Aorta (tissue), 5 donors: Measurements from ENCODE around the gene GABRR3. TPM values are rescaled to one million over a fixed set of nuclear protein-coding genes. Genes with fewer than 3 reads are reported as not detected.

Experiments used
- ATAC-seq: fragments of 200-7000 bp; cut with Tn5 transposase; one replicate; pipeline ENCODE4 v1.9.1; 2022; ENCODE audit warnings: moderate library complexity; ENCODE audit not compliant: low FRiP score
- DNase-seq, 2 donors: peaks; one replicate each; pipeline ENCODE4 v3.0.0-alpha.2; 2020
- H3K27ac ChIP-seq, 2 donors: one replicate each; pipeline ENCODE4 v1.5.1; 2013; ENCODE audit warnings: low read length in 2 of 2, mild to moderate bottlenecking in 2 of 2, moderate library complexity in 2 of 2, control low read depth in 1 of 2, inconsistent platforms in 1 of 2, low read depth in 1 of 2
- H3K27me3 ChIP-seq, 2 donors: one replicate each; pipeline ENCODE4 v1.6.1; 2013; ENCODE audit warnings: control low read depth in 1 of 2, low read length in 1 of 2, mild to moderate bottlenecking in 1 of 2, moderate library complexity in 1 of 2; ENCODE audit not compliant: insufficient read depth in 2 of 2, control insufficient read depth in 1 of 2
- H3K36me3 ChIP-seq, 2 donors: one replicate each; pipeline ENCODE4 v1.6.1; 2013; ENCODE audit warnings: control low read depth in 1 of 2, low read length in 1 of 2, mild to moderate bottlenecking in 1 of 2; ENCODE audit not compliant: insufficient read depth in 2 of 2, control insufficient read depth in 1 of 2
- H3K4me1 ChIP-seq, 2 donors: one replicate each; pipeline ENCODE4 v1.6.1; 2013; ENCODE audit warnings: low read length in 2 of 2, control low read depth in 1 of 2, mild to moderate bottlenecking in 1 of 2, moderate library complexity in 1 of 2; ENCODE audit not compliant: insufficient read depth in 2 of 2, control insufficient read depth in 1 of 2
- H3K4me3 ChIP-seq, 2 donors: one replicate each; pipeline ENCODE4 v1.5.1; 2013; ENCODE audit warnings: low read length in 2 of 2, control low read depth in 1 of 2, mild to moderate bottlenecking in 1 of 2
- H3K9me3 ChIP-seq: one replicate; pipeline ENCODE4 v1.6.1; 2013; ENCODE audit warnings: mild to moderate bottlenecking, low read length; ENCODE audit not compliant: control insufficient read depth
- WGBS, 2 donors: extraction: QIAGEN DNeasy Blood & Tissue Kit; methylation state at CpG; one replicate each; pipeline ENCODE4 v1.1.7; 2013; 5-methylcytosine and 5-hydroxymethylcytosine counted together
- intact Hi-C, 2 donors: fragments of 100-400 bp; cut with DNase I; formaldehyde crosslinking; loops; one replicate each; pipeline versions ENCODE4 v1.14.2 to v1.15.0; 2022
- polyA plus RNA-seq, 2 donors: library from polyadenylated mRNA; stranded (reverse); fragments of 200-250 nt; gene quantifications; one replicate each; pipeline ENCODE4 v1.2.3, GENCODE V29; 2013
- total RNA-seq, 2 donors: library from RNA; stranded (reverse); fragmentation: NEBNext Ultra II Directional; extraction: Animal tissue kit (Norgen Biotek cat#: 25700); gene quantifications; one replicate each; pipeline ENCODE4 v1.2.1, GENCODE V29; 2021
- donor health status: healthy with polysubstance abuse.
- donor health status: Bipolar disorder and iron deficiency.
- donor health status: DM: no; HTN: no; CAD: no.
- donor health status: DM: no; HTN: no; CAD: no.
- donor health status: DM: yes; HTN: yes; CAD: no.

The GABRR3 gene
- total and polyA plus RNA-seq, 4 donors: not detected

DNA sequence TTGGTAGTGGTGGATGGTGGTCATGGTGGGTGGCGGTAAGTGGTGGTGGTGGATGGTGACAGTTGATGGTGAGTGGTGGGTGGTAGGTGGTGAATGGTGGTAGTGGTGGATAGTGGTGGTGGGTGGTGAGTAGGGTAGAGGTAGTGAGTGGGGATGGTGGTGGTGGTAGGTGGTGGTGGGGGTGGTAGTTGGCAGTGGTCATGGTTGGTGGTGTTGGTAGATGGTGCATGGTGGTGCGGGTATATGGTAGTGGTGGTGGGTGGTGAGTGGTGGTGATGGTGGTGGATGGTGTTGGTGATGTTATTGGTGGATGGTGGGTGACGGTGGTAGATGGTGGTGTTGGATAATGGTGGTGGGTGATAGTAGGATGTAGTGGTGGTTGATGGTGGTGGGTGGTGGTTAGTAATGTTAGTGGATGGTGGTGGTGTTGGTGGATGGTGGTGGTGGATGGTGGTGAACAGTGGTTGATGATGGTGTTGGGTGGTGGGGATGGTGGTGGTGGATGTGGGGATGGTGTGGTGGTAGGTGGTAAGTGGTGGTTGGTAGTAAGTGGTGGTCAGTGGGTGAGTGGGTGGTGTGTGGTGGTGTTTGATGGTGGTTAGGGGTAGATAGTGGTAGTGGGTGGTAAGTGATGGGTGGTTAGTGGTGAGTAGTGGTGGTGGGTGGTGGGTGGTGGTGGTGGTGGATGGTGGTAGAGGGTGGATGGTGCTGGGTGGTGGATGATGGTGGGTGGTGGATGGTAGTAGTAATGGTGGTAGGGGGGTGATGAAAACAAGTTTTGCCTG is 46.1 kb downstream of the GABRR3 start:
- intact Hi-C loops: no loop called here
- no peak for DNase-seq
- H3K27me3 ChIP-seq: no peaks in the 10 kb centered on the region
- H3K4me3 ChIP-seq: no peak overlapping the region
- no peak for ATAC-seq
- H3K27ac ChIP-seq: no peak overlapping the region
- WGBS, 2 donors: 98% methylated on average over 3 of the region's 3 CpGs
- H3K9me3 ChIP-seq: no peaks in the 10 kb centered on the region
- no peaks in the 10 kb centered on the region for H3K36me3 ChIP-seq
- no peaks in the 10 kb centered on the region for H3K4me1 ChIP-seq

DNA sequence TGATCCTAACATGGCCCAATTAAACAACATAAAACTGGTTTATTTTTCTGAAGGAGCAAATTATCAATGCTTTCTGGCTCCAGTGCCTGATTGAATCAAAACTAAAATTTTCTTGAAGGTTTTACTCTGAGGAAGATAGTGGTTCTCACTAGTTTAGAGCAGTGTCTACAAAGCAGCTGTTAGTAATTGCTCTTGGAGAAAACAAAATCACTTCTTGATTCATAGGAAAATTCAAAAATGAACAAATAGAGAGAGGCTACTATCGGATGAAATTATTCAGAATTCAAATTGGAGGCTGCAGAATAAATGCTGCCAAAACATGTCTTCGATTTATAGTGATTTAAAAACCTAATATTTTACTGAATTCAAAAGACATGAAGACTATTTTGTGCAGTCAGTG is 47.8 kb downstream of the GABRR3 start:
- Histone ChIP-seq H3K36me3 (no peaks in the 10 kb centered on the region), H3K27ac (no peak overlapping the region), H3K4me1 (no peaks in the 10 kb centered on the region), H3K27me3 (no peaks in the 10 kb centered on the region), H3K9me3 (no peaks in the 10 kb centered on the region), H3K4me3 (no peak overlapping the region)
- ATAC-seq (no peak), DNase-seq (no peak)
- intact Hi-C loops: no loop called here
- 92 to 93% methylated on average over 2 of the region's 2 CpGs for WGBS, 2 donors

DNA sequence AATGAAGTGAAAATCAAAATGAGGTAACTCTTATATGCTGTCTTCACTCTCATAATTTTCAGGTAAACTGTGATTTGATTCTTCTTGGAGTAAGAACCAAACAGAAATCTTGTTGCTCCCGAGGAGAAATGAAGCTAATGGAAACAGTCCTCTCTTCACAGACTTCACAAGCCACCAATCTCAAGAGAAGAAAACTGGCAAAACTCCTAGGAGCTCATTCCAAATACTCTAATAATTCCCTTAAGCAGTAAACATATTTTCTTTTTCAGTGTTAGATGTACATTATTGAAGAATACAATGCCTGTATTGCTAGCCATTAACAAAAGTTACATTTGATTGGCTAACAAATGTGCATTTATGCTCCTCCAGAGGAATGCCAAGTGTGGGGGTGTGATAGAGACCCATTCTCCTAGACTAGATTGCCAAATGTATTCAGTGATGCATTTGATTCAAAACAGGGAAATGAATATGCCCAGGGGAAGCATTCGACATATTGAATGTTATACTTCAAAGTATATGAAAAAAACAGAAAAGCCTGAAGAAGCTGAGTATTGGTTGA is 51.1 kb downstream of the GABRR3 start:
- intact Hi-C loops: no loop called here
- no peaks in the 10 kb centered on the region for H3K27me3 ChIP-seq
- ATAC-seq: no peak

DNA sequence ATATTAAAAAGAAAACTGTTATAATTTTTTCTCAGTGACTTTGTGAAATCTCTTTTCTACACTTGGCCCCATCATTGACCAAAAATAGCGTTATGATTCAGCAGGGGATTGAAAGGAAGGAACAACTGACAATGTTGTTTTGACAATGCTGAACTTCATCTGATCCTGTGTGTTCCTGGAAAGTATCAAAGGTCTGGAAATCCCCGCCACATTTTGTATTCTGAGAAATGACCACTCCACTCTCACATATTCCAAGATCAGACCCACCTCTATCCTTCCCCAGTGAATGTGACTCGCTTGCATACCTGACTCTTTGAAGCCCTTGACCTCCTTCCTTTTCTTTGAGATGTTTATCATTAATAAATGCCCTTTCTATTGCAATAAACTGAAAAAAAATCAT is 53.2 kb downstream of the GABRR3 start:
- H3K27me3 ChIP-seq: no peaks in the 10 kb centered on the region
- WGBS, 2 donors: 72 to 77% methylated on average over 3 of the region's 3 CpGs
- no peaks in the 10 kb centered on the region for H3K9me3 ChIP-seq
- H3K4me3 ChIP-seq: no peak overlapping the region
- no peak overlapping the region for H3K27ac ChIP-seq
- intact Hi-C loops: no loop called here
- DNase-seq: no peak
- no peaks in the 10 kb centered on the region for H3K36me3 ChIP-seq
- no peaks in the 10 kb centered on the region for H3K4me1 ChIP-seq
- peak; percentile 34 for ATAC-seq

More for the DNA sequence above, 51.1 kb downstream of the GABRR3 start:
- Histone ChIP-seq H3K27ac (no peak overlapping the region), H3K36me3 (no peaks in the 10 kb centered on the region), H3K4me1 (no peaks in the 10 kb centered on the region), H3K9me3 (no peaks in the 10 kb centered on the region), H3K4me3 (no peak overlapping the region)
- 49 to 57% methylated on average over 2 of the region's 2 CpGs for WGBS, 2 donors
- no peak for DNase-seq

DNA sequence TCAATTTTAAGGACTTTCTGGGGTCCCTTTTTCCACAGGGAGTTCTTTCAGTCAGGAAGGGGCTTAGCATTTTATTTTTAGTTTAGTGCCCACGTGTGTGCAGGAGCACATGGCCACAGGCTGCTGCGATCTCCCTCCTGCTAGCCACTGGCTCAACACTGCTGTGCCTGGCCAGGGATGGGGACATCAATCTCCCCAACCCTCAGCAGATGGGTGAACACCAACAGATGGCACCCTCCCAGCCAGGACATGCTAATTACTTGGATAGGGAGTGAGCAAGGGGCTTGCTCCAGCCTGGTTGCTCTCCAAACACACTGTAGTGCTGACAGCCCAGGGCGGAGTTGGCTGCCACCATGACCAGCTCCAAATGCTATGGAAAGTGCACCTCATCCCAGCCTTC is 55.5 kb downstream of the GABRR3 start:
- no peak overlapping the region for H3K4me3 ChIP-seq
- no peak for ATAC-seq
- H3K36me3 ChIP-seq: no peaks in the 10 kb centered on the region
- intact Hi-C loops: no loop called here
- no peak overlapping the region for H3K27ac ChIP-seq
- H3K9me3 ChIP-seq: no peaks in the 10 kb centered on the region
- WGBS, 2 donors: 74 to 77% methylated on average over 3 of the region's 3 CpGs
- no peaks in the 10 kb centered on the region for H3K4me1 ChIP-seq
- DNase-seq: no peak
- no peaks in the 10 kb centered on the region for H3K27me3 ChIP-seq

DNA sequence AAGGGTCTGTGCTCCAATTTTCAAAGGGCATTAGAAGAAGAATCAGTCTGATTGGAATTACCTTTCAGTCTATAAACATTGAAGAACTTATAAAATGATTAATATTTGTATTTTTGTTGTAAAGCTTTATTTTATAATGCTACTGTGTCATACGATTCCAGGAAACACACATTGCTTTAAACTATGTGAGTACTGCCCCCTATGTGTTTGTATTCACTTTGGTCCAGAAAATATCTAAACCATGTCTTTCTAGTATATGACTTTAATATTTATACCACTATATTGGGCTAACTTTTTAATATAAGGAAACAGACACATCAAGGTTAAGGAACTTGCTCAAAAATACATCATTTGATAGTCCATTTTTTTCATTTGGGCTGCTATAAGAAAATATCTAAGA is 59.6 kb downstream of the GABRR3 start:
- peaks cover 0 to 2% of the 10 kb centered on the region in 2 donors for H3K4me1 ChIP-seq
- H3K4me3 ChIP-seq: no peak overlapping the region
- ATAC-seq: no peak
- H3K27me3 ChIP-seq: no peaks in the 10 kb centered on the region
- H3K9me3 ChIP-seq: no peaks in the 10 kb centered on the region
- WGBS, 2 donors: 67 to 76% methylated on average over 1 of the region's 1 CpG
- no peak for DNase-seq
- H3K27ac ChIP-seq: no peak overlapping the region
- intact Hi-C loops: no loop called here
- no peaks in the 10 kb centered on the region for H3K36me3 ChIP-seq

DNA sequence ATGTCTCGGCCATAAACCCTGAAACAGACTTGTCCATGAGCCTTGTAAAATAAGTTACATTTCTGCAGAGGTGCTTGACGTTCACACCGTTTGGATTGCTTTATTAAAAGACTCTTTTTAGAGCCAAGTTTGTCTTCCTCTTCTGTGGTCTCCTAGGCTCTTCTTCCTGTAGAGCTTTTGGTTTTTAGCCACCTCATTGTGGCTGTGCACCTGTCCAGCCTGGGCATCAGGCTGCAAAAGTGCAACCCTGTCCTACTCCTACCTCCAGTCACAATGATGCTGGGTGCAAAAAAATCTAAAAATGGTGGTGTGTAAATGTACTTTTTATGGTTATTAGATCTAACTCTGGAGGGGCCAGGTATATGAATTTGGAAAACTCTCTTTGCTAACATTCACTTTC is 60.1 kb downstream of the GABRR3 start:
- WGBS, 2 donors: 67 to 77% methylated on average over 3 of the region's 3 CpGs
- Histone ChIP-seq H3K36me3 (no peaks in the 10 kb centered on the region), H3K27me3 (no peaks in the 10 kb centered on the region), H3K27ac (no peak overlapping the region), H3K4me3 (no peak overlapping the region), H3K4me1 (peaks cover 0 to 2% of the 10 kb centered on the region in 2 donors), H3K9me3 (no peaks in the 10 kb centered on the region)
- intact Hi-C loops: loop anchor here (5.0 kb wide), 1 partner anchor 153 kb away; the partner anchor contains the start of gene CRYBG3 (in 2 of the 2)
- no peak for ATAC-seq
- DNase-seq: no peak

DNA sequence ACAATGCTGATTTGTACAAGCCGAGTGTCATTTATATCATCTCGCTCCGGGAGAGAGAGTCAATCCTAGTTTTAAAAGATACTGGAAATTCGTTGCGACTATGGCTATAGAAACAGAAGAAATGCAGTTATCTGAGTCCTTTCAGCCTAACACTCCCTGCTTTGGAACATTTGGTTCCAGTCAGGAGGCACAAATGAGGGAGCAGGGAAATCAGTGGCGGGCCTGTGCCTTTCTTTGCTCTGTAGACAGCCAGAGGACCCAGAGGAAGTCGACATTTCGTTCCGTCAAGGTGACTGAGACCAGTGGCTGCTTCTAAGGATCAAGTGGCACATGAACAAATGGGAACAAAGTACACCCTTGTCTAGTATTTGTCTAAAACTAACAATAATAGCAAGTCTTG is 62.1 kb downstream of the GABRR3 start:
- Histone ChIP-seq H3K27me3 (no peaks in the 10 kb centered on the region), H3K9me3 (no peaks in the 10 kb centered on the region), H3K4me3 (no peak overlapping the region), H3K36me3 (no peaks in the 10 kb centered on the region), H3K4me1 (peaks cover 0 to 2% of the 10 kb centered on the region in 2 donors), H3K27ac (no peak overlapping the region)
- intact Hi-C loops: loop anchor here (5.0 kb wide), 1 partner anchor 151 kb away; the partner anchor contains the start of gene CRYBG3 (in 2 of the 2)
- ATAC-seq: no peak
- no peak for DNase-seq
- whole genome bisulfite sequencing, 2 donors: 95 to 96% methylated on average over 9 of the region's 9 CpGs
